Uterus (tissue), 4 donors: ENCODE data around the gene DCUN1D1. TPM values are rescaled to one million over a fixed set of nuclear protein-coding genes. Genes with fewer than 3 reads are reported as not detected.

Source experiments
- DNase-seq, 2 donors: peaks; one replicate each; pipeline ENCODE4 v3.0.0-alpha.2; 2019 to 2020
- H3K27ac ChIP-seq, 2 donors: fragments of 200-600 bp; sonication (generic); 1 replicate in 1 of 2; 2 replicates in 1 of 2; pipeline ENCODE4 v1.5.1; 2016 to 2018
- H3K27me3 ChIP-seq, 2 donors: fragments of 200-600 bp; sonication (generic); one replicate each; pipeline ENCODE4 v1.5.1; 2018 to 2019; ENCODE audit warnings: control low read depth in 1 of 2
- H3K36me3 ChIP-seq, 2 donors: fragments of 200-600 bp; sonication (generic); one replicate each; pipeline ENCODE4 v1.5.1; 2019; ENCODE audit warnings: control low read depth in 1 of 2
- H3K4me1 ChIP-seq, 2 donors: fragments of 200-600 bp; sonication (generic); one replicate each; pipeline ENCODE4 v1.5.1; 2018 to 2019; ENCODE audit warnings: control low read depth in 1 of 2
- H3K4me3 ChIP-seq, 2 donors: fragments of 200-600 bp; sonication (generic); 1 replicate in 1 of 2; 2 replicates in 1 of 2; pipeline ENCODE4 v1.5.1; 2018 to 2019; ENCODE audit warnings: mild to moderate bottlenecking in 1 of 2
- H3K9me3 ChIP-seq, 2 donors: fragments of 200-600 bp; sonication (generic); one replicate each; pipeline ENCODE4 v1.5.1; 2019; ENCODE audit warnings: control low read depth in 1 of 2
- POLR2A ChIP-seq, 2 donors: fragments of 450-650 bp; IDR thresholded peaks; one replicate each; pipeline ENCODE4 v1.6.1; 2016; ENCODE audit warnings: antibody characterized with exemption in 2 of 2, mild to moderate bottlenecking in 1 of 2, moderate library complexity in 1 of 2
- intact Hi-C: fragments of 100-400 bp; cut with DNase I; formaldehyde crosslinking; loops from one replicate; pipeline ENCODE4 v1.15.1; 2023; ENCODE audit warnings: low total_unique reads
- total RNA-seq, 4 donors: library from RNA; depleted of rRNA in 3 of 4; stranded (reverse); fragments of >200 nt in 3 of 4; gene quantifications; one replicate each; pipeline versions ENCODE4 v1.1.0 to v1.2.4, GENCODE V29; 2014 to 2023
- TF ChIP-seq, protein P1 (sequence below), 4 experiments: fragments of 200-600 bp in 2 of 4; fragments of 450-650 bp in 2 of 4; sonication (generic) in 2 of 4; IDR thresholded peaks; one replicate each; pipeline ENCODE4 v1.5.1; 2016 to 2019; ENCODE audit warnings: antibody characterized with exemption in 4 of 4, mild to moderate bottlenecking in 2 of 4, moderate library complexity in 1 of 4
- donor health status: DM: yes; HTN: yes; CAD: no.

DCUN1D1 gene
- 10 to 100 TPM; 13.1 to 70.4 (median 33.3) TPM for total RNA-seq

DNA sequence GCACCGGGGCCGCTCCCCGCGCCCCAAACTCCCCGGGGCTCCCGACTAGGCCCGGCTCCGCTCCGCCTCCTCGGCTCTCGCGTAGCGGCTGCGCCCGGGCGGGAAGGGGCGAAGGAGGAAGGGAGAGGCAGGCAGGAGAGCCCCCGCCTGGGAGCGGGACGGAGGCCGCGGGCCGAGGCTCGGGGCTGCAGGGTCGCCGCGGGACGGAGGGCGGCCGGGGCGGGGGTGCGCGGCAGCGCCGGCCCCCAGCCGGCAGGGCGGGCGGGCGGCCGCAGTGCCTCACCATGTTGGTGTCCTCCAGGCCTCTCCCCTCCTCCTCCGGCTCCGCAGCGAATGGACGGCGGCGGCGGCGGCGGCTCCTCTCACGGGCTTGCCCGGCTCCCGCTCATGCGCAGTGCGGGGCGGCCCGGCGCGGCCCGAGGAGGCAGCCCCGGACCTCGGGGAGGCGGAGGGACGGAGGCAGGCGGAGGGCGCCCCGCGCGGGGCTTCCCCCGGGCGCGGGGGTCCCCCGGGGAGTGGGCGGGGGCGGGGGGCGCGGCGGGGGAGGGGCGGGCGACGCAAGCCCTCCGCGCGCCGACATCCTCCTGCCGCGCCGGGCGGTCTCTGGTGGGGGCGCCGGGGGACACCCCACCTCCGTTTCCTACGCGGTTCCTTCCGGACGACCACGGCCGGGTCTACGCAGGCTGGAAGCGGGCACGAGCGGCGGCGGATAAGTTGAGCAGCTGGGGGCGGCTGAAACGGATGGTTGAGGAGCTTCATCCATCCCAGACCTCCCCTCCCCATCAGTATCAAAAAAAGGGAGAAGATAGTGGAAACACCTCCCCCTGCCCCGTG is at the start of gene DCUN1D1:
TSS of gene DCUN1D1 (minus strand) at position 335 of the 834 bp plus-strand sequence. CDS start at position 286, 49 bp downstream.
- Histone ChIP-seq H3K27ac (peak within 1 kb of the TSS; percentile 92 to 94), H3K9me3 (no peaks in the 10 kb centered on the region), H3K4me3 (peak within 1 kb of the TSS; percentile 84 to 99), H3K27me3 (no peaks in the 10 kb centered on the region), H3K4me1 (peaks cover 0 to 9% of the 10 kb centered on the region in 2 donors), H3K36me3 (no peaks in the 10 kb centered on the region)
- intact Hi-C loops, result no loop called here
- DNase-seq, result peak; percentile 86 to 90
- TF ChIP-seq, protein P1, sequence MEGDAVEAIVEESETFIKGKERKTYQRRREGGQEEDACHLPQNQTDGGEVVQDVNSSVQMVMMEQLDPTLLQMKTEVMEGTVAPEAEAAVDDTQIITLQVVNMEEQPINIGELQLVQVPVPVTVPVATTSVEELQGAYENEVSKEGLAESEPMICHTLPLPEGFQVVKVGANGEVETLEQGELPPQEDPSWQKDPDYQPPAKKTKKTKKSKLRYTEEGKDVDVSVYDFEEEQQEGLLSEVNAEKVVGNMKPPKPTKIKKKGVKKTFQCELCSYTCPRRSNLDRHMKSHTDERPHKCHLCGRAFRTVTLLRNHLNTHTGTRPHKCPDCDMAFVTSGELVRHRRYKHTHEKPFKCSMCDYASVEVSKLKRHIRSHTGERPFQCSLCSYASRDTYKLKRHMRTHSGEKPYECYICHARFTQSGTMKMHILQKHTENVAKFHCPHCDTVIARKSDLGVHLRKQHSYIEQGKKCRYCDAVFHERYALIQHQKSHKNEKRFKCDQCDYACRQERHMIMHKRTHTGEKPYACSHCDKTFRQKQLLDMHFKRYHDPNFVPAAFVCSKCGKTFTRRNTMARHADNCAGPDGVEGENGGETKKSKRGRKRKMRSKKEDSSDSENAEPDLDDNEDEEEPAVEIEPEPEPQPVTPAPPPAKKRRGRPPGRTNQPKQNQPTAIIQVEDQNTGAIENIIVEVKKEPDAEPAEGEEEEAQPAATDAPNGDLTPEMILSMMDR (IDR thresholded peaks at IDR 0.05), result peak in 2 of 4 experiments; percentile 2 to 13
- peak; percentile 49 to 75 for TF ChIP-seq POLR2A (IDR thresholded peaks at IDR 0.05)

DNA sequence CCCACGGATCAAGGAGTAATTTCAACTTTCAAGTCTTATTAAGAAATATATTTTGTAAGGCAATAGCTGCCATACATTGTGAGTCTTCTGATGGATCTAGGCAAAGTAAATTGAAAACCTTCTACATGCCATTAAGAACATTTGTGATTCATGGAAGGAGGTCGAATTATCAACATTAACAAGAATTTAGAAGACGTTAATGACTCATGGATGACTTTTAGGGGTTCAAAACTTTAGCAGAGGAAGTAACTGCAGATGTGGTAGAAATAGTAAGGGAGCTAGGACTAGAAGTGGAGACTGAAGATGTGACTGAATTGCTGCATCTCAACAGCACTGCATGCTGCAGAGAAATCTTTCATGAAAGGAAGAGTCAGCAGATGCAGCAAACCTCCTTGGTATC is 48.1 kb upstream of the DCUN1D1 start:
- Histone ChIP-seq H3K27ac (no peak overlapping the region), H3K36me3 (no peaks in the 10 kb centered on the region), H3K9me3 (no peaks in the 10 kb centered on the region), H3K4me1 (no peaks in the 10 kb centered on the region), H3K4me3 (no peak overlapping the region), H3K27me3 (no peaks in the 10 kb centered on the region)
- no peak for DNase-seq
- no peak for TF ChIP-seq POLR2A (IDR thresholded peaks at IDR 0.05)
- intact Hi-C loops, result no loop called here

DNA sequence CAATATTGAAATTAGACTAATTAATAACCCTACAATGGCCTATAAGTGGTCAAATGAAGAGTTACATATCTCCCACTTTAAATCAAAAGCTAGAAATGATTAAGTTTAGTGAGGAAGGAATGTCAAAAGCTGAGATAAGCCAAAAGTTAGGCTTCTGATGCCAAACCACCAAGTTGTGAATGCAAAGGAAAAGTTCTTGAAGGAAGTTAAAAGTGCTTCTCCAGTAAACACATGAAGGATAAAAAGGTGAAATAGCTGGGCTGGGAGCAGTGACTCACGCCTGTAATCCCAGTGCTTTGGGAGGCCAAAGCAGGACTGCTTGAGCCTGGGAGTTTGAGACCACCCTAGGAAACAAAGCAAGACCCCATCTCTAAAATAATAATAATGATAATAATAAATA is 46.9 kb upstream of the DCUN1D1 start:
- Histone ChIP-seq H3K36me3 (no peaks in the 10 kb centered on the region), H3K4me3 (no peak overlapping the region), H3K9me3 (no peaks in the 10 kb centered on the region), H3K27ac (no peak overlapping the region), H3K4me1 (no peaks in the 10 kb centered on the region), H3K27me3 (no peaks in the 10 kb centered on the region)
- intact Hi-C loops, result no loop called here
- DNase-seq, result no peak
- TF ChIP-seq, protein P1 (IDR thresholded peaks at IDR 0.05), result no peak
- no peak for TF ChIP-seq POLR2A (IDR thresholded peaks at IDR 0.05)

DNA sequence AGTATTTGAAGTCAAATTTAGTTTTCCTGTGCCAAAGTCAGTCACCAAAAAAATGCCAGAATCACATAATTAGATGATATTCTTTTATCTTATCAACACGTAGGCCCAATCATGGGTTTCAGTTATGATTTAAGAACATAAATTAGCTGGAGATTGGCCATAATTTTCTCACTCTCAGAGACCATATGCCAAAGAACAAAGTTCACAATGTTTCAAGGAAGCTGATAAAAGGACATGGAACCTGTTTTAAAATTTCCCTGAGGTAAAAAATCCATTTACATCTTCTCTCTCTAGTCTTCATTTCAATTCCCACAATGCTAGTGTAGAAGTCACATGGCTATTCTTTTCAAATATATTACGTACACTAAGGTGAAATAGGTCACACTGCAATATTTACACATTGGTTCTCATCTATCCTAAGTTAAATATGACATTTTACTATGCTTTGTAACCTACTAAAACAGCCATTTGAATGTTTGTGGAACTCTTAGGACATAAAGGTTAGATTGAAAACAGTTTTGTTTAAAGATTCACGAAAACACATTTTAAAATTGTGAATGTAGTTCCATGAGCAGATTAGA is 42.7 kb upstream of the DCUN1D1 start:
- Histone ChIP-seq H3K27me3 (no peaks in the 10 kb centered on the region), H3K9me3 (no peaks in the 10 kb centered on the region), H3K27ac (no peak overlapping the region), H3K4me3 (no peak overlapping the region), H3K36me3 (no peaks in the 10 kb centered on the region), H3K4me1 (no peaks in the 10 kb centered on the region)
- no peak for TF ChIP-seq POLR2A (IDR thresholded peaks at IDR 0.05)
- TF ChIP-seq, protein P1 (IDR thresholded peaks at IDR 0.05), result no peak
- DNase-seq, result no peak
- intact Hi-C loops, result no loop called here

- Histone ChIP-seq H3K4me3 (no peak overlapping the region), H3K9me3 (no peaks in the 10 kb centered on the region), H3K4me1 (no peaks in the 10 kb centered on the region), H3K36me3 (peaks cover 0 to 2% of the 10 kb centered on the region in 2 donors), H3K27ac (no peak overlapping the region), H3K27me3 (no peaks in the 10 kb centered on the region)
- no peak for TF ChIP-seq POLR2A (IDR thresholded peaks at IDR 0.05)
- TF ChIP-seq, protein P1 (IDR thresholded peaks at IDR 0.05), result no peak
- DNase-seq, result no peak
- intact Hi-C loops, result no loop called here
These were observed 38.3 kb upstream of the DCUN1D1 start for GRCh38 chr3:183018421-183019192.
